Measurements from ENCODE around the gene ARL6IP1.
"Not testable (repeated sequence)": the region's sequence is repeated elsewhere in the genome, so short reads cannot be mapped to it uniquely, and the experiment has no call there.

The ARL6IP1 gene

GRCh38 chr16:18757960-18758660, 43.2 kb downstream of the ARL6IP1 start:
- DNase-seq = not testable (repeated sequence)

GRCh38 chr16:18756639-18757038, 44.7 kb downstream of the ARL6IP1 start:
- not testable (repeated sequence) for DNase-seq

GRCh38 chr16:18742870-18743269, 58.5 kb downstream of the ARL6IP1 start:
- DNase-seq = not testable (repeated sequence)

All from activated CD8-positive, alpha-beta memory T cell treated with anti-CD3 and anti-CD28 coated beads, Interleukin-2, amount 50 U/mL, for 4 hours (primary cell).